ENCODE data around the gene INCA1. TPM values are rescaled to one million over a fixed set of nuclear protein-coding genes. Genes with fewer than 3 reads are reported as not detected.

INCA1 gene
- total RNA-seq, 2 donors from 2014 or later: 0.99 to 1.7 TPM

DNA sequence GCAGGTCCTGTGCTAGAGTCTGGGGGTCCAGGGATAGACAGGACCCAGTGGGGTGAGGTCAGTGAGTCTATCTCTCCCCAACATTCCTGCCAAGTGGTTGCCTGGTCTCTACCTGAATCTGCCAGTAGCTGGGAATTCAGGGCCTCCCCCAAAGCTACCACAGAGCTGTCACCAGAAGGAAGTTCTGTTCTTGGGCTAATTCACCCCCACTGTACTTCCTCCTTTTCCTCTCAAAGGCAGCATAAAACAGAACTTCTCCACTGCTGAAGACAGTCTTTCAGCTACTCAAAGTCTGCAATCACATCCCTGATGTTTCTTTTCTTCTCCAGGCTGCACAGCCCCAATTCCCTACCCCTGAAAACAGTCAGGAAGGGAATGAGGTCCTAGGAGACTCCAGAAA lies 18.6 kb downstream of the INCA1 start:
- Histone ChIP-seq H3K36me3 (ENCODE audit: control insufficient read depth, insufficient read depth, low read length) (peaks cover 31% of the 10 kb centered on the region), H3K27me3 (ENCODE audit: control insufficient read depth, insufficient read depth, low read length, poor library complexity, severe bottlenecking) (peaks cover 13% of the 10 kb centered on the region), H3K4me1 (ENCODE audit: control insufficient read depth, insufficient read depth, low read length) (peaks cover 3% of the 10 kb centered on the region), H3K27ac (ENCODE audit: low read depth, low read length) (no peak overlapping the region), H3K4me3 (ENCODE audit: low read length) (no peak overlapping the region), H3K9ac (ENCODE audit: extremely low read depth, low read length, poor library complexity, severe bottlenecking) (no peak overlapping the region), H3K9me3 (ENCODE audit: control insufficient read depth, low read length) (no peaks in the 10 kb centered on the region)
- H3K9me3 Mint-ChIP-seq: no peaks in the 10 kb centered on the region
- H3K27ac Mint-ChIP-seq: no peak overlapping the region
- no peak for DNase-seq
- peaks cover 35% of the 10 kb centered on the region for H3K36me3 Mint-ChIP-seq (ENCODE audit: low read depth)
- H3K4me3 Mint-ChIP-seq: no peak overlapping the region
- TF ChIP-seq, protein P1, sequence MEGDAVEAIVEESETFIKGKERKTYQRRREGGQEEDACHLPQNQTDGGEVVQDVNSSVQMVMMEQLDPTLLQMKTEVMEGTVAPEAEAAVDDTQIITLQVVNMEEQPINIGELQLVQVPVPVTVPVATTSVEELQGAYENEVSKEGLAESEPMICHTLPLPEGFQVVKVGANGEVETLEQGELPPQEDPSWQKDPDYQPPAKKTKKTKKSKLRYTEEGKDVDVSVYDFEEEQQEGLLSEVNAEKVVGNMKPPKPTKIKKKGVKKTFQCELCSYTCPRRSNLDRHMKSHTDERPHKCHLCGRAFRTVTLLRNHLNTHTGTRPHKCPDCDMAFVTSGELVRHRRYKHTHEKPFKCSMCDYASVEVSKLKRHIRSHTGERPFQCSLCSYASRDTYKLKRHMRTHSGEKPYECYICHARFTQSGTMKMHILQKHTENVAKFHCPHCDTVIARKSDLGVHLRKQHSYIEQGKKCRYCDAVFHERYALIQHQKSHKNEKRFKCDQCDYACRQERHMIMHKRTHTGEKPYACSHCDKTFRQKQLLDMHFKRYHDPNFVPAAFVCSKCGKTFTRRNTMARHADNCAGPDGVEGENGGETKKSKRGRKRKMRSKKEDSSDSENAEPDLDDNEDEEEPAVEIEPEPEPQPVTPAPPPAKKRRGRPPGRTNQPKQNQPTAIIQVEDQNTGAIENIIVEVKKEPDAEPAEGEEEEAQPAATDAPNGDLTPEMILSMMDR (conservative IDR thresholded peaks at IDR 0.05): no peak
- peaks cover 8% of the 10 kb centered on the region for H3K4me1 Mint-ChIP-seq
- peaks cover 61% of the 10 kb centered on the region for H3K27me3 Mint-ChIP-seq (ENCODE audit: insufficient read depth)

DNA sequence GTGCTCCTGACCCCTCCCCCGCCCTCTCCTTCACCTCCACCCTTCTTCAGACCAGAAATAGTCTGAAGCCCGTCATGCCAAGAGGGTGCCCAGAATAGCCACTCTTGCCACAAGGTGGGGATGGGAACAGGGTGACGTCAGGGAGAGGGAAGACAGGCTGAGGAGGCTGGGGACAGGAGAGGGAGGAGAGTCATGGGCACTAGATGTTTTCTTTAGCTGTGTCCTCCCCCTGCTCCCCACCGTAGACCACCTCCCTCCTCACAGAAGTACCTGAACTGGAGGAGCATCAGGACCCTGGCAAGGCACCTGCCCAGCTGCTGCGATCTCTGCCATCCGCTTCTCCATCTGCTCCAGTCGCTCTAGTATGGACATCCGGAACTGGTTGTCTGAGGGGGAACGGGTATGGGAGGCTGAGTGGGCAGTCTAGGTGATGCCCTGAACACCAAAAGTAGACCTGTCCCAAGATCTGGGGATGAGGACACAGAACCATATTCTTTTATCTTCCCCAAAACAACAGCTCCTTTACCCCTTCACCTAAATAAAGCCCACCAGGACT lies 23.1 kb downstream of the INCA1 start:
- H3K9me3 Mint-ChIP-seq: no peaks in the 10 kb centered on the region
- TF ChIP-seq, protein P1 (conservative IDR thresholded peaks at IDR 0.05): no peak
- peaks cover 17% of the 10 kb centered on the region for H3K4me1 Mint-ChIP-seq
- Histone ChIP-seq H3K36me3 (ENCODE audit: control insufficient read depth, insufficient read depth, low read length) (peaks cover 60% of the 10 kb centered on the region), H3K4me1 (ENCODE audit: control insufficient read depth, insufficient read depth, low read length) (peaks cover 3% of the 10 kb centered on the region), H3K4me3 (ENCODE audit: low read length) (no peak overlapping the region), H3K27me3 (ENCODE audit: control insufficient read depth, insufficient read depth, low read length, poor library complexity, severe bottlenecking) (peaks cover 13% of the 10 kb centered on the region), H3K27ac (ENCODE audit: low read depth, low read length) (no peak overlapping the region), H3K9me3 (ENCODE audit: control insufficient read depth, low read length) (no peaks in the 10 kb centered on the region), H3K9ac (ENCODE audit: extremely low read depth, low read length, poor library complexity, severe bottlenecking) (no peak overlapping the region)
- WGBS, 2 experiments (ENCODE audit: insufficient coverage in 1 of 2, insufficient read length in 1 of 2): 93 to 100% methylated on average over 3 to 9 of the region's 9 CpGs
- peak; percentile 42 for DNase-seq
- no peak overlapping the region for H3K27ac Mint-ChIP-seq
- peaks cover 36% of the 10 kb centered on the region for H3K36me3 Mint-ChIP-seq (ENCODE audit: low read depth)
- peaks cover 52% of the 10 kb centered on the region for H3K27me3 Mint-ChIP-seq (ENCODE audit: insufficient read depth)
- H3K4me3 Mint-ChIP-seq: no peak overlapping the region

DNA sequence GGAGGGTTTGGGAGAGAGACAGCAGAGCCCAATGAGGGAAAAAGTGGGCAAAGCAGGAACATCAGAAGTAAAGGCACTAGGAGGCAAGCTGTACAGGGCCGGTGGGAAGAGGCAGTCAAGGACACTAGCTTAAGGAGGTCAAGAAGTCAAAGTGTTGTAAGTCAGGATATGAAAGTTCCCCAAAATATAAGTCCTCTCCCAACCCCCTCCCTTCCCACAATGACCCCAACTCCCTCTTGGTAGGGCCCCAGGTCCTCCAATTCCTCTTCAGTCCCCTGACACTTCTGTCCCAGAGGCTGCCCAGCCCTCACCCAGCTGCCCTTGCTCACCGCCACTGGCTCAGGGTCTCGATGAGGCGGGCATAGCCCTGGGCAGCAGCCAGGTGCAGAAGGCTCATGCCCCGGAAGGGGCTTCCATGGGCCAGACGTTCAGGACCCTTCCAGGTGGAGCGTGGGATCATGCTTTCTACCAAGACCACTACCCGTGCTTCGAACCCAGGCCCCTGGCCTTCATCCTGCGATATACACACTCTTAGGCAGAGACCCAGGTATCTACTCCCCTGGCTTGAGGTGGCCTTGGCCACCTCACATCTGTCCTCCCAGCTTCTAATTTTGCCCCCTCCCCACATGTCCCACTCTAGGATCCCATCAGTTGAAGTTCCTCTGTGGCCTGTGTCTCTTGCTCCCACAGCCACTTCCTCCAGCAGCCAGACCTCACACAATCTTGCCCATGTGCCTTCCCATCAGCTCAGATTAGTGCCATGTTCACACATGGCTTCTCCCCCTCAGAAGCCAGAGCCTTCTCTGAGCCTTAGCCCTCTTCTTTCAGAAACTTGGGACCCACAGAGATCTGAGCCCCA lies 23.8 kb downstream of the INCA1 start:
- Histone ChIP-seq H3K4me1 (ENCODE audit: control insufficient read depth, insufficient read depth, low read length) (peaks cover 6% of the 10 kb centered on the region), H3K4me3 (ENCODE audit: low read length) (no peak overlapping the region), H3K27ac (ENCODE audit: low read depth, low read length) (no peak overlapping the region), H3K9ac (ENCODE audit: extremely low read depth, low read length, poor library complexity, severe bottlenecking) (no peak overlapping the region), H3K9me3 (ENCODE audit: control insufficient read depth, low read length) (no peaks in the 10 kb centered on the region), H3K36me3 (ENCODE audit: control insufficient read depth, insufficient read depth, low read length) (peaks cover 60% of the 10 kb centered on the region), H3K27me3 (ENCODE audit: control insufficient read depth, insufficient read depth, low read length, poor library complexity, severe bottlenecking) (peaks cover 8% of the 10 kb centered on the region)
- WGBS, 2 experiments (ENCODE audit: insufficient coverage in 1 of 2, insufficient read length in 1 of 2): 86 to 94% methylated on average over 5 to 10 of the region's 10 CpGs
- H3K27ac Mint-ChIP-seq: no peak overlapping the region
- DNase-seq: peak; percentile 42
- H3K36me3 Mint-ChIP-seq (ENCODE audit: low read depth): peaks cover 34% of the 10 kb centered on the region
- TF ChIP-seq, protein P1 (conservative IDR thresholded peaks at IDR 0.05): no peak
- H3K4me1 Mint-ChIP-seq: peaks cover 23% of the 10 kb centered on the region
- H3K27me3 Mint-ChIP-seq (ENCODE audit: insufficient read depth): peaks cover 46% of the 10 kb centered on the region
- H3K4me3 Mint-ChIP-seq: no peak overlapping the region
- no peaks in the 10 kb centered on the region for H3K9me3 Mint-ChIP-seq
